GM12864 (cell line): Measurements from ENCODE around the gene PROX2.

Source experiments
- DNase-seq: peaks from one replicate; pipeline ENCODE4 v3.0.0-alpha.2; 2011; ENCODE audit warnings: low read depth
- H3K4me3 ChIP-seq: 2 replicates; pipeline ENCODE4 v1.5.1; 2011; ENCODE audit warnings: mild to moderate bottlenecking, low read depth, low read length, control low read depth
- CTCF ChIP-seq: IDR thresholded peaks from 2 replicates; pipeline ENCODE4 v1.5.1; 2011; ENCODE audit warnings: low read depth, mild to moderate bottlenecking, moderate library complexity, low read length, control low read depth, inconsistent platforms; ENCODE audit errors: missing control alignments

Gene PROX2

GRCh38 chr14:74852922-74853530 lies 22.9 kb downstream of the PROX2 start:
- DNase-seq, result no peak
- H3K4me3 ChIP-seq, result no peak overlapping the region
- TF ChIP-seq CTCF, result no peak

- H3K4me3 ChIP-seq, result no peak overlapping the region
- DNase-seq, result no peak
- TF ChIP-seq CTCF, result no peak
These were observed 27.2 kb downstream of the PROX2 start for GRCh38 chr14:74848768-74849167.

GRCh38 chr14:74846968-74847665 lies 28.8 kb downstream of the PROX2 start:
- no peak overlapping the region for H3K4me3 ChIP-seq
- TF ChIP-seq CTCF, result no peak
- DNase-seq, result no peak

GRCh38 chr14:74846168-74846567 lies 29.8 kb downstream of the PROX2 start:
- H3K4me3 ChIP-seq, result no peak overlapping the region
- TF ChIP-seq CTCF, result no peak

GRCh38 chr14:74843653-74844052 lies 32.3 kb downstream of the PROX2 start:
- no peak for DNase-seq
- H3K4me3 ChIP-seq, result no peak overlapping the region
- no peak for TF ChIP-seq CTCF

More at GRCh38 chr14:74846168-74846567, 29.8 kb downstream of the PROX2 start:
- DNase-seq, result no peak

GRCh38 chr14:74841230-74842207 lies 34.4 kb downstream of the PROX2 start:
- H3K4me3 ChIP-seq, result no peak overlapping the region; the same call in 1 of the 2 replicates
- DNase-seq, result peak; percentile 83
- TF ChIP-seq CTCF, result no peak
